HG03039 (cell line): ENCODE data around the gene HS3ST5.
"Not testable (repeated sequence)": the region's sequence is repeated elsewhere in the genome, so short reads cannot be mapped to it uniquely, and the experiment has no call there.

ENCODE experiments used
- ATAC-seq: cut with Tn5 transposase; IDR thresholded peaks from one replicate; pipeline ENCODE4 v1.9.1; 2021; ENCODE audit warnings: mild to moderate bottlenecking, moderate library complexity; ENCODE audit not compliant: unreplicated experiment

HS3ST5 gene

DNA sequence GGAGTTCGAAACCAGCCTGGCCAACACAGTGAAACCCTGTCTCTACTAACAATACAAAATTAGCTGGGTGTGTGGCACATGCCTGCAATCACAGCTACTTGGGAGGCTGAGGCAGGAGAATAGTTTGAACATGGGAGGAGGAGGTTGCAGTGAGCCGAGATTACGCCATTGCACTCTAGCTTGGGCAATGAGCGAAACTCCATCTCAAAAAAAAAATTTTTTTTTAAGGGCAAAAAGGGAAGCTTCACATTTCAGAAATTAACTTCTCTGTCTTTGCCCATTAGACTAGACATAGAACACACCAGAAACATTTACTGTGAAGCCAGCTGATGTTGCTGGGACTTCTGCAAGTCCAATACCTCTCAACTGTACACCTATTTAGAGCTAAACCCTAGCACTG lies 281.1 kb downstream of the HS3ST5 start:
- no peak for ATAC-seq

GRCh38 chr6:114061116-114061515 lies 281.7 kb downstream of the HS3ST5 start:
- ATAC-seq: no peak

DNA sequence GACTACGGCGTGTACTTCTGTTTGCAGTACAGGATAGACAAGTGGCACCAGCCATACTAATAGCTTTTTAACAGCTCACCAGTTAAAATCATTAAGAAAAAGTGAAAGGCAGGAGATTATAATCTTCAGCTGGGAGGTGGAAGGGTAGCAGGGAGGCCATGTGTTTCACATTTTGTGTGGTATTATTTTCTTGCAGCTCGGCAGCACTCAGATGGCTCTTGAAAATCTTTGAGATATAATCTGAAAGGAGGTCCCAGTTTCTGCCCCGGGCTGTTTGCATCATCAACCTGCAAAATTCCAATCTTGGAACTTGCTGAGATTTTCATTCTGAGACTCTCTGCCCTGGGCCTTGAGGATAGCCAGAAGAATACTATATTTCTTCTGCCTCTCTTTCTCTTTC lies 284.4 kb downstream of the HS3ST5 start:
- no peak for ATAC-seq

DNA sequence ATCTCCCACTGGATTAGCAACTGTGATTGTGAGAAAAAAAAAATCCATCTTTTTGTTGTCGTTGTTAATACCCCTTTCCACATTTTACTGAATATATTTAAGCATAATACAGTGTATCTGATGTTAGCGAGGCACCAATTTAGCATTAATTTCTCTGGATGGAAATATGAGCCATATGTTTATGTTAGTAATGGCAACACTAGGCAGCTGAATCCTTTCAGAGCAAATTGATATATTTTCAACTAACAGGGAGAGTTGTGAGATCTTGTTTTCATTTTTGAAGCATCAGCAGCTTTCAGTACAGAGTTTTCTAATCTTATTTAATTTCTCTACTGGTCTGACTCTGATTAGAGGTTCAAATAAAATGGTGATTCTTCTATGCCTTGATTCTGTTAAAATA lies 287.1 kb downstream of the HS3ST5 start:
- no peak for ATAC-seq

GRCh38 chr6:114055349-114055748 lies 287.5 kb downstream of the HS3ST5 start:
- ATAC-seq: no peak

DNA sequence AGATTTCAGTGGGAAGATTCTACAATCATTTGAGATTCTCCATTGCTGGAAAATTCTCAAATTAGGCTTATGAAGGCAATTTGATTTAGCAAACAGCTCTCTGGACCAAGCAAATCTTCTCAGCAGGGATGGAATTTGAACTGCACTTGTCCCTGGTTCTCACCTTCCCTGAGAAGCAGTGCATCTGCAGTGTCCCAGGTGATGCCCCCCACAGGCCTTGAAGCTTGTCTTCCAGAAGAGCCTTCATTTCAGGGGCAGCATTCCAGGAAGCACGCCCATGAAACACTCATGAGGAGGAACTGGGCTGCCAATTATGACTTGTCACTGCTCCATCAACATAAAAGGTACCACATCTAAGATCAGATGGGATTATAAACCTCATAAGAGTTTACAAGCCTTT lies 289.0 kb downstream of the HS3ST5 start:
- no peak for ATAC-seq

- no peak for ATAC-seq
Measured at GRCh38 chr6:114052141-114052540, 290.7 kb downstream of the HS3ST5 start.

DNA sequence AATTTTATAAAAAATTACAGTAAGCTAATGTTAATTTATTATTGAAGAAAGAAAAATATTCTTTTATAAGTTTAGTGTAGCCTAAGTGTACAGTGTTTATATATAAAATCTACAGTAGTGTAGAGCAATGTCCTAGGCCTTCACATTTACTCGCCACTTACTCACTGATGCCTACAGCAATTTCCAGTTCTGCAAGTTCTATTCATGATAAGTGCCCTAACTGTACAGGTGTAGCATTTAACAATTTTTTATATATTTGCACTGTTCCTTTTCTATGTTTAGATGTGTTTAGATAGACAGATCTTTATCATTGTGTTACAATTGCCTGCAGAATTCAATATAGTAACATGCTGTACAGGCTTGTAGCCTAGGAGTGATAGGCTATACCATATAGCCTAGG lies 291.8 kb downstream of the HS3ST5 start:
- no peak for ATAC-seq

DNA sequence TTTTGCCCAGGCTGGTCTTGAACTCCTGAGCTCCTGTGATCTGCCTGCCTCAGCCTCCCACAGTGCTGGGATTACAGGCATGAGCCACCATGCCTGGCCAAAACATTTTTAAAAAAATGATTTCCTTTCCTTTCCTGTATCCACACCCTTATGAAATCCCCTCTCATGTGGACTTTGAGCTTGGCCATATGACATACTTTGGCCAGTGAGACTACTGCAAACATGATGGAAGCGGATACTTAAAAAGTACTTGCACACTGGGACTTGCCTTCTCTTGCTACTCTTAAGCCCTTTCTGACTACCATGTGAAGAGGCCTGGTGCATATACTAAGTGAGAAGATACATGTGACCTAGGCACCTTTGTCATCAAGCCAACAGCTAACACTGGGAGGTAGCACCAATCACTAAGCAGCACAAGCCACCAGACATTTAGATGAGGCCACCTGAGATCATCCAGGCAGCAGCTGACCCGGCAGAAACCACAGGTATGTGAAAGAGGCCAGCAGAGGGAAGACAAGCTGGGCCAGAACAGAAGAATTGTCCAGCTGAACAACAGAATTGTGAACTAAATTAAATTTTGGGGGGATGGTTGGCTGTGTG lies 293.4 kb downstream of the HS3ST5 start:
- ATAC-seq: no peak

DNA sequence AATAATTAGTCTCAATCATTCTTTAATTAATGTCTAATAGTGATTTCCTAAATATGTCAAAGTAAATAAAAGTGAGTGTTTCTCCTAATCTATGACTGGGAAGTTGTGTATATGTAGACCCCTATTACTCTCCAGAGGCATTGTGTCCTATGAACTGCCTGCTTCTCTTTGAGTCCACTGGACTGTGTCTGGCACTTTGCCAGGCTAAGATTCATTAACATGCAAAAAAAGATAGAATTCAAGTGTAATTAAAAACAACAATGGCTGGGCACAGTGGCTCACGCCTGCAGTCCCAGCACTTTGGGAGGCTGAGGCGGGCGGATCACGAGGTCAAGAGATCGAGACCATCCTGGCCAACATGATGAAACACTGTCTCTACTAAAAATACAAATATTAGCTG lies 298.3 kb downstream of the HS3ST5 start:
- ATAC-seq: not testable (repeated sequence)

DNA sequence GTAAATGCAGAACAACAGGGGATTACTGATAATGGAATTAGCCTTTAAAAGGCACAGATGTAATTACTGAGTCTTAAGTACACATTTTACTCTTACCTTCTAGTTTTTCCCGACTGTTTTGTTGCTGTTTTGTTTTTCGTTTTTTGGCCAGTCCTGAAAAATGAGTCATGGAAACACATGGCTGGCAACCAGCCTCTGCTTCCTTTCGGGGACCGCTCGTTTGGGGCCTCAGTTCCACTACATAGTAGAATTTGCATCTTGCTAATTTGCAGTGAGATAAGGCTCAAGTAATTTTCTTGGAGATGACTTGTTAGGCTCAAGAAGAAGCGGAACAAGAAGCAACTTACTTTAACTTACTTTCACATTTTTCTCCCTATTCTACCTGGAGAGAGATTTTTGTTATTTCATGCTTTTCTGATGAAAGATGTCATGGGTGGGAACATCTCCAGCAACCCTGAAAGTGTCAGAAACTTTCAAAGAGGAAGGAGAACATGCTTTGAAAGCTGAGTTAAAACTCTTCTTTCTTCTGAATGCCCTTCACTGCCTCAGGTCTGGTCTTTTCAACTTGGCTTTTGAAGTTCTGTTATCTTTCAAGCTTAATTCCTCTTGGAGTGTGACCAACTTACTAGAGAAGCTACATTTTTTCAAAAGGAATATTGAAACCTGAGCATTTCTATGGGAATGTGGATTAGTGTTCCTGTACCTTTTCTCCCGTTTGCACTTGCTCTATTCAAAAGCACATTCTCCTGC lies 300.4 kb downstream of the HS3ST5 start:
- ATAC-seq: no peak

GRCh38 chr6:114040871-114041270 lies 302.0 kb downstream of the HS3ST5 start:
- no peak for ATAC-seq

GRCh38 chr6:114039841-114040240 lies 303.0 kb downstream of the HS3ST5 start:
- no peak for ATAC-seq

- ATAC-seq: no peak
Measured at GRCh38 chr6:114033606-114034005, 309.2 kb downstream of the HS3ST5 start.

DNA sequence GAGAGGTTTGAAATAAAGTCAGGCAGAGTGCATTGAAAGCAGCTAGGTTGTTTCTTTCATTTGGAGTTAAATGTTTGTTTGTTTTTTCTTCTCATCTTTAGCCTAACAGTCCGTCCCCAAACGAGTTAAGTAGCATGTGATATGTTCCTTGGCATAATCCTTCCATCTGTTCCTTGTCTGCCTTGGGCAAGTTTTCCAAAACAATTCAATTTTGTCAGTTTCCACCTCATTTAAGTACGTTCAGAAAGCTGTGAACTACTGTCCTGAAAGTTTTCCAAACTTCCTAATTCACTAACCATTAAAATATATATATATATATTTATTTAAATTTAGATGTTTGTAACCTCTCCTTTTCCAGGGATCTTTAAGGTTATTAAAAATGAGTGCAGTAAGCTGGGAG lies 310.1 kb downstream of the HS3ST5 start:
- ATAC-seq: no peak

DNA sequence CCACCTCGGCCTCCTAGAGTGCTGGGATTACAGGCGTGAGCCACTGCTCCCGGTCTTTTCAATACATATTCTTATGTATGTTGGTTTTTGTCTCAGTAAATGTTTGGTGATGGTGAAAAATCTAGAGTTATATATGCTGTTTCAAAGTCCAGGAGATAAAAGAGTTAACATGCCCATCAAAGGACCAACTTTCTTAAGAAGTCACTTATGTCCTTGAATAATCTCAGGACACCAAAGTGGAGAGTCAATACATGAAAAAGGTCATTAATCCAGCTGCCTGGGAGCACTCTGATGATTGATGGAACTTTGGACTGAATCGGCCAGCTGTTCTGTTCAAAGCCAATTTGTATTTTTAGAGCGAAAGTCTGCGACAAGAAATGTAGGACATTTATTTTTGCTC lies 312.1 kb downstream of the HS3ST5 start:
- no peak for ATAC-seq

- no peak for ATAC-seq
Measured at GRCh38 chr6:114024746-114025145, 318.1 kb downstream of the HS3ST5 start.

- ATAC-seq: no peak
Measured at GRCh38 chr6:114020196-114020595, 322.6 kb downstream of the HS3ST5 start.

DNA sequence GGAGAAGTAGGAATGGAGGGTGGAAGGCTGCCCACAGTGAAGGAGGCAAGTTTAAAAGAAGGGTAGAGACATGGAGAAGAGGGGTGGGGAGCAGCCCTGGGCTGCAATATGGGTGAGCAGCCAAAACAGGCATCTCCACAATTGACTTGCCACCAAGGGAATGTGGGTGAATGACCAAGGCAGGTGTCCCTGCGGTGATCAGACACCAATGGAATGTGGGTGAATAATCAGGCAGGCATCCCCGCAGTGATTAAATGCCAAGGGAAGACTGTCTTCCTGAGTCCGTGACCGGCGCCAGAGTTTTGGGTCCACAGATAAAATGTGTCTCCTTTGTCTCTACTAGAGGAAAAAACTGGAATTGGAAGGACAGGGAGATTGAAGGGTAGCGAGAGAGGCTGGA lies 325.7 kb downstream of the HS3ST5 start:
- not testable (repeated sequence) for ATAC-seq

DNA sequence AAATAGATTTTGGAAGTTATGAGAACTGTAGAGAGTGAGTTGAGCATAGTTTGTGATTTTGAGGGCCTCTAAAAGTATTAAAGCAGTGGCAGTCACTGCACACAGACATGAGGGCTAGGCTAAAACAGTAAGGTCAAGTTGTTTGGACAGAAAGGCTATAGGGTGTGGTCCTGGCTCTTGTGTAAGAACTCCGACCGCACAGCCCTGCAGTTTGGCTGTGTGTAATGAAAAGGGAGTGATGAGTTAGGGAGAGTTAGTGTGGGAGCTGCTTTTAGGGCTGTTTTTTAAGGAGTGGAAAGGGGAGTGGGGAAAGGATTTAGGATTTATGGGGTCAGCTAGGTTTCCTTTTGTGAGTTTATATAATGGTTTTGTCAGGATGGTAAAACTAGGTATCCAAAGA lies 328.7 kb downstream of the HS3ST5 start:
- not testable (repeated sequence) for ATAC-seq

DNA sequence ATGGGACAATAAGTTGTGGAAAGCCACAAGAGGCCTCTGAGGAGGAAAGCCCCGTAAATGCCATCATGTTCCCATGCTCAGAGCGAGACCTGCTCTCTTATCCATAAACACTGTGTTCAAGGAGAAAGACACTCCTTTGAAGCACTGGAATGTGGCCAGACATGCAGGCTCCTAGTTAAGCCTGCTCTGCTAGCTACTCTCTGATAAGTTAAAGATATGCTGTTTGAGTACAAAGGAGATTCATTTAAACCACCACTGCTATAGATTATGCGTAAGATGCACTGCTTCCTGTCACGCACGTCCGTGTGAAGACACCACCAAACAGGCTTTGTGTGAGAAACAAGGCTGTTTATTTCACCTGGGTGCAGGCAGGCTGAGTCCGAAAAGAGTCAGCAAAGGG lies 331.3 kb downstream of the HS3ST5 start:
- ATAC-seq: not testable (repeated sequence)

GRCh38 chr6:114010540-114010939 lies 332.3 kb downstream of the HS3ST5 start:
- no peak for ATAC-seq

- no peak for ATAC-seq
Measured at GRCh38 chr6:114009192-114009591, 333.6 kb downstream of the HS3ST5 start.
